ENCODE results near the gene SLC22A17.

SLC22A17 gene

DNA sequence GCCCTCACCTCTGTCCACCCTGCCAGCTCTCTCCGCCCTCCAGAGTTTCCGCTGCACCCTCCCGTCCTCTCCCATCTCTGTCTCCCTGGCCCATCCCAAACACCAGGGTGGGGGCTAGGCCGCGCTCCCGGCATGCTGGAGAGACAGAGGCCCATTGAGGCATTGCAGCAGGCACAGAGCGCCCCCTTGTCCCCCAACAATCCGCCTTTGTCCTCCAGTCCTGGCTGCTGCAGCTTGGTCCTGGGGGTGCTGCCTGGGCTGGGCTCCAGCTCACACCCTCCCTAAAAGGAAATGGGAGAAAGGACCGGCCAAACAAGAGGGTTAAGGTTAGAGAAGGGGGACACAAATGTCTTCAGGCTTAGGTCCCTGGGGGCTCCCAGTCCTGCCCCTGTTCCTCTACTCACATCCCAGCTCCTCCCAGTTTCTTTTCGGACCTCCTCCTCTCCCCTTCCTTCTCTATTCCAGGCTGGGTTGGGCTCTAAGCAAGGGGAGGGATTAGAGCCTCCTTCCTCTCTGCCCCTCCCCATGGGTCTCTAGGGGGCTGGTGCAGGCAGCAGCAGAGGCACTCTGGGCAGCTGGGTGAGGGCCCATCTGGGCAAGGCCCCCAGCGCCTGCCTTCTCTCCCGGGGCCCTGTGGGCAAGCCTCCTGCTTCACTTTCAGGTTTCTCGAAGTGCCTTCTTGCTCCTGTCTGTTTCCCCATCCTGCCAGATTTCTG is 24.0 kb upstream of the SLC22A17 start, which contains the start of gene CMTM5:
TSS of gene CMTM5 (plus strand) at position 565 of the 716 bp plus-strand sequence. CDS start 206 bp downstream, outside the sequence.
- TF ChIP-seq POLR2A (IDR thresholded peaks at IDR 0.05; ENCODE audit: low read length) (no peak), GATA1 (IDR thresholded peaks at IDR 0.05; ENCODE audit: low read depth, low read length) (no peak)

DNA sequence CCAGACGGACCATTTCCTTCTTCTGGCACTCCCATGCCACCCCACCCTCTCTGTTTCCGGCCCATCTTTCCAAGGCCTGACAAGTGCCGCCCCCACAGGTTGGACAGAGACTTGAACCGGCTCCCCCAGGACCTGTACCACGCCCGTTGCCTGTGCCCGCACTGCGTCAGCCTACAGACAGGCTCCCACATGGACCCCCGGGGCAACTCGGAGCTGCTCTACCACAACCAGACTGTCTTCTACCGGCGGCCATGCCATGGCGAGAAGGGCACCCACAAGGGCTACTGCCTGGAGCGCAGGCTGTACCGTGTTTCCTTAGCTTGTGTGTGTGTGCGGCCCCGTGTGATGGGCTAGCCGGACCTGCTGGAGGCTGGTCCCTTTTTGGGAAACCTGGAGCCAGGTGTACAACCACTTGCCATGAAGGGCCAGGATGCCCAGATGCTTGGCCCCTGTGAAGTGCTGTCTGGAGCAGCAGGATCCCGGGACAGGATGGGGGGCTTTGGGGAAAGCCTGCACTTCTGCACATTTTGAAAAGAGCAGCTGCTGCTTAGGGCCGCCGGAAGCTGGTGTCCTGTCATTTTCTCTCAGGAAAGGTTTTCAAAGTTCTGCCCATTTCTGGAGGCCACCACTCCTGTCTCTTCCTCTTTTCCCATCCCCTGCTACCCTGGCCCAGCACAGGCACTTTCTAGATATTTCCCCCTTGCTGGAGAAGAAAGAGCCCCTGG is 23.0 kb upstream of the SLC22A17 start:
- TF ChIP-seq GATA1 (IDR thresholded peaks at IDR 0.05; ENCODE audit: low read depth, low read length) (no peak), POLR2A (IDR thresholded peaks at IDR 0.05; ENCODE audit: low read length) (no peak)
- no peak for DNase-seq

More for the DNA sequence above, 24.0 kb upstream of the SLC22A17 start, which contains the start of gene CMTM5:
- no peak for DNase-seq

DNA sequence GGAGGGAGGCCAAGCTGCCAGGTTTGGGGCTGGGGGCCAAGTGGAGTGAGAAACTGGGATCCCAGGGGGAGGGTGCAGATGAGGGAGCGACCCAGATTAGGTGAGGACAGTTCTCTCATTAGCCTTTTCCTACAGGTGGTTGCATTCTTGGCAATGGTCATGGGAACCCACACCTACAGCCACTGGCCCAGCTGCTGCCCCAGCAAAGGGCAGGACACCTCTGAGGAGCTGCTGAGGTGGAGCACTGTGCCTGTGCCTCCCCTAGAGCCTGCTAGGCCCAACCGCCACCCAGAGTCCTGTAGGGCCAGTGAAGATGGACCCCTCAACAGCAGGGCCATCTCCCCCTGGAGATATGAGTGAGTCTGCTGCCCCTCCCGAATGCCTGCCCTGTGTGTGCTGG is 20.4 kb upstream of the SLC22A17 start:
- no peak for TF ChIP-seq POLR2A (IDR thresholded peaks at IDR 0.05; ENCODE audit: low read length)

DNA sequence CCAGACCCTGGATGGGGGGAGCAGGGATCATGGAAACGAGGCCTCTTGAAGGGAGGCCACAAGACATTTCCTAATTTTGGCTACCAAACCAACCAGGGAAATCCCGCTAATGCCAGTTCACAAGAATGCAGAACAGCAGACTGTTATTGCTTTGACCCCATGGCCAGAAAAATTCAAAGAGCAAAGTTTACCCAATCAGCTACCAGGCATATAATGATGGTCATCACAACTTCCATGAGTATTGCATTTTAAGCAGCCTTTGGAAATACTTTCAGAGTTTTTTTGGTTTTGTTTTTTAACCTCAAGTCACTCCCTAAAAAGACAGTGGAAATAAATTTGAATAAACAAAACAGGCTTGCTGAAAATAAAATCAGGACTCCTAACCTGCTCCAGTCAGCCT is 19.8 kb upstream of the SLC22A17 start, which contains the start of gene IL25:
TSS of gene IL25 (plus strand) at position 301 of the 400 bp plus-strand sequence.
- TF ChIP-seq POLR2A (IDR thresholded peaks at IDR 0.05; ENCODE audit: low read length) (no peak), GATA1 (IDR thresholded peaks at IDR 0.05; ENCODE audit: low read depth, low read length) (no peak)
- DNase-seq: no peak

More for the DNA sequence above, 20.4 kb upstream of the SLC22A17 start:
- DNase-seq: no peak

DNA sequence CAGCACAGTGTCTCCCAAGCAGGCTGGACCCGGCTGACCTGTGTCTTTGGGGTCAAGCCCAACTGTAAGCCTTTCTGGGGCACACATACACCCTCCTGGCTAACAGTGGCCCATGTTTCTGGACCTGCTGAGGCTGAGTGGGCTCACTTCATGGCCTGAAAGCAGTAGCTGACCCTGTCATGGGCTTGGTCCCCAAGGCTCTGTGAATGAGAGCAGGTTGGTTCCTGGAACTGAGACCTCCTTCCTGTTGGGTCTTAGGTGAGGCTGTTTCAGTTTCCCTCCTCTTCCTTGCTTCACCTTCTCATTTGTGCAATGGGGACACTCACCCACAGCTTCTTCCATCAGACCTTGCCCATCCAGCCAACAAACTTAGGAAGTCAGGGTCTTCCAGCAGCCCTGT is 19.2 kb upstream of the SLC22A17 start:
- DNase-seq: no peak
- TF ChIP-seq POLR2A (IDR thresholded peaks at IDR 0.05; ENCODE audit: low read length): no peak
- TF ChIP-seq GATA1 (IDR thresholded peaks at IDR 0.05; ENCODE audit: low read depth, low read length): no peak

DNA sequence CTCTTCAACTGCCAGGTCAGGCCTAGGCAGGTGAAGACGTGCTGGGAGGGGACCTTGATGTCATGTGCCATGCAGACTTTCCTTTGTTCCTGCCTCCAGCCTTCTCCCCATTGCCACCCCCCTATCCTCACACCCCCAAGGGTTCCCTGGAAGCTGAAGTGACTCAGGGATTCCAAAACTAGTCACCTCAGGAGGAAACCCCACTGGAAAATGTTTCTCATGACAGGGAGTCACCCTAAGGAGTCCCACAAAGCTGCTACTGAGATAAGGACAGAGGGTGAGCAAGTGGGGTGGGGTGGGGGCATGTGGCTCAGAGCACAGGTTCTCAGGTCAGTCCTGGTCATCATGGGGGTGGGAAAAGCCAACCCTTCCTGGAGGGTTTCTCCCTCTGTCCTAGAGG is 17.5 kb upstream of the SLC22A17 start:
- no peak for DNase-seq
- TF ChIP-seq GATA1 (IDR thresholded peaks at IDR 0.05; ENCODE audit: low read depth, low read length) (no peak), POLR2A (IDR thresholded peaks at IDR 0.05; ENCODE audit: low read length) (no peak)

DNA sequence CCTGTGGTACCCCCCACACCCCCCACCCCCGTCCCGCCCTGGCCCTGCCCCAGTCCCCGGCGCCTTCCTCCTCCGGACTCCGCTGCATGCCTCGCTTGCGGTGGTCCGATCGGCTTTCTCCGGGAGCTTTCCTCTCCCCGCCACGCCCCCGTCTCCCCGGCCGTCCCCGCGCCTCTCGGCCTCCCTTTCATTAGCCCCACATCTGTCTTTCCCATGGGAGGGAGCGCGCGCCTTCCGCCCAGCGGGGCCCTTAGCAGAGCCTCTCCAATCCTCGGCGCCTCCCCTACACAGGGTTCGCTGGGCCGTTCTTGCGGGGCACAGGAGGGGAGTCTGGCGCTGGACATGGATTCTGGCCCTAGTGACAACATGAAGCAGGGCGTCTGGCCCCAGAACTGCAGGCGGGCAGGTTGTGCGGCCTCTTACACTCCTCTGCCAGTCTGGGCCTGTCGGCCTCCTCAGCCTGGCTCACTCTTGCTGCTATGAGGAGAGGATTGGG is 13.8 kb upstream of the SLC22A17 start:
- no peak for DNase-seq
- TF ChIP-seq GATA1 (IDR thresholded peaks at IDR 0.05; ENCODE audit: low read depth, low read length) (no peak), POLR2A (IDR thresholded peaks at IDR 0.05; ENCODE audit: low read length) (no peak)

DNA sequence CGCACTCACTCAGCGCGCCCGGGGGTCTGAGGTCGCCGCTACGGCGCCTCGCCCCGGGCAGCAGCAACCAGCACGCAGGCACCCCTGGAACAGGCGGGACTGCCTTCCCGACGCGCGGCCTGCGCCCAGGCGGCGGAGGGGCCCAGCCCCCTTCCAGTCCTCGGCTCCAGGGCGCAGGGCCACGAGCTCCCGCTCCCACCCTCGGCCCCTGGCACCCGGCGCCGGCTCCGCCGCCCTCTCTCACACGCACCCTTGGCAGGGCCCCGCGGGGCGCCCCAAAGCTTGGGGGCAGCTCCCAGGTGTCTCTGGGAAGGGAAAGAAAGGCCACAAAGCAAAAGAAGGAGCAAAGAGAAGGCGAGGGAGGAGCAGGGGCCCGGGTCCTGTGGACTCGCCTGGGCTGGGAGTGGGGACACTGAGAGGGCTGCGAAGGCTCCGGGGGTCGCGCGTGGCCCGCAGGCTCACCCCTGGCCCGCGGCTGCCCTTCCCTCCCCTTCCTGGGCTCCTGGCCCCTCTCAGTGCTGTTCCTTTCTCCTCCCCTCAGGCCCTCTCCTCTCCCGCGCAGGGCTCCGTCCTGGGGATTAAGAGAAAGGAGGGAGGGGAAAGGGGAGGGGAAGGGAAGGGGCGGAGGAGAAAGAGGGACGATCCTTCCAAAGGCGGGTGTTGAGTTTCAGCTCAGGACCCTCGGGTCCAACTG is 13.2 kb upstream of the SLC22A17 start:
- DNase-seq: no peak
- TF ChIP-seq POLR2A (IDR thresholded peaks at IDR 0.05; ENCODE audit: low read length) (no peak), GATA1 (IDR thresholded peaks at IDR 0.05; ENCODE audit: low read depth, low read length) (no peak)

DNA sequence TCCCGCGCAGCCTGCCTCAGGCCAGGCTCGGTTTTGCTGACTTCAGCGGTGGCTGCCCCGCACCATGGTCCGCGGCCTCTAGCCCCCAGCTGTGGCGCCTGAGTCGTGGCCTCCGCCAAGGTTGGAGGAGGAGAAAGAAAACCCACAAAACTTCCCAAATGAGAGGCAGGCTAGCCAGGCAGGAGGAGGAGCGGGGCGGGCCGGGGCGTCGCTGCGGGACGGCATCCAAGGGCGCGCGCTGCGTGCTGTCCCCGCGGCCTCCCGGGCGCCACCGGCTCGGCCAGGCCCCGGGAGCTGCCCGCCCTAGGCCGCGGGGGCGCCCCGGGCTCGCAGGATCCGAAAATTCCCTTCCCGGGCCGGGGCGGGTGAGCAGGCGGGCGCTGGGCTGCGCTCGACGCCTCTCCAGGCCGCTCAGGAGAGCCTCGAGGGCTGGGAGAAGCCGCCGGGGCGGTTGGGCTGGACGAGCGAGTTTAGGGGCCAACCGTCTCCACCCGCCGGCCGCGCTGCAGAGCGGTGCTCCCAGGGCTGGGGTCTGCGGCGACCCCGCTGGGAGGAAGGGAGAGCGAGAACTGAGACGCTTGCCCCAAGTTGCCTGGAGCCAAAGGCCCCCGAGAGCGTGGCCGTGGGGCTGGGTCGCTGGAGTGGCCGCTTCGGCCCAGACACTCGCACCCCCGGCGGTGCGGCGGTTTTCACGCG is 12.5 kb upstream of the SLC22A17 start, which contains the start of gene EFS:
TSS of gene EFS (minus strand) at position 137 of the 696 bp plus-strand sequence. CDS start 147 bp downstream, outside the sequence.
- DNase-seq: no peak
- TF ChIP-seq GATA1 (IDR thresholded peaks at IDR 0.05; ENCODE audit: low read depth, low read length) (no peak), POLR2A (IDR thresholded peaks at IDR 0.05; ENCODE audit: low read length) (no peak)

DNA sequence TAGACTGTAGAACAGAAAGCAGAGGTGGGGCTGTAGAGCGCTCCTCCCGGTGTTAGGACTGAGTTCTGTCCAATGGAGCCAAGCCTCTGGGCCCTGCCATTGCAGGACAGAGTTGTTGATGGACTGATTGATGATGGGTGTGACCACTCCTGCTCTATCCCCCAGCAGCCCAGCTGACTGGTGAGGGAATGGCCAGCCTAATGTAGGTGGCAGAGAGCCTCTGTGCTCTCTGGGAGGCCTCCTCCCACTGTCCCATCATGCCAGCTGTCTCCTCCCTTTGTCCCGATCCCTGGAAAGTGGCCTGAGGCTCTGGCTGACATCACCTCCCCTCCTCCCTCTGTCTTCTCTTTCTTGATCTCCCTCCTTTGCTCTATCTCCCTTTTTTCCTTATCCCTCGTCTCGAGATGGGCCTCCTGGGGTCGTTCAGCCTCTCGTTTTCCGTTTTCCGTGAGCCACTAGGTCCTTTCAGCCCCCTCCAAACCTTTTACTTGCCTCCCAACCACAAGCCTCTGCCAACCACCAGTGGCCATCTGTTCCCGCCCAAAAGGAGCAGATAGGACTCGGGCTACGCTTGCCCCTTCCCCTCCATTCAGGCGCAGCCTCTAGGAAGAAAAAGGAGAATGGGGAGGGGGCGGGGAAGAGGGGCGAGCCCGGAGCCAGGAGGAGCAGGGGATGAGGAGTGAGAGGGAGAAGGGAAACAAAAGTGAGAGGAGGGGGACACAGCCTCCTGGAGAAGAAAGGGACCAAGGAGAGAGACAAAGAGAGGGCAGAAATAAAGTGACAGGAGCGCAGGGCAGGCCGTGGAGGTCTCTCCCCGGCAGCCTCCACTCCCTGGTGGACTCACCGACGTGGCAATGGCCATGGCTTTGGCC is 11.7 kb upstream of the SLC22A17 start:
- no peak for DNase-seq
- TF ChIP-seq GATA1 (IDR thresholded peaks at IDR 0.05; ENCODE audit: low read depth, low read length) (no peak), POLR2A (IDR thresholded peaks at IDR 0.05; ENCODE audit: low read length) (no peak)

DNA sequence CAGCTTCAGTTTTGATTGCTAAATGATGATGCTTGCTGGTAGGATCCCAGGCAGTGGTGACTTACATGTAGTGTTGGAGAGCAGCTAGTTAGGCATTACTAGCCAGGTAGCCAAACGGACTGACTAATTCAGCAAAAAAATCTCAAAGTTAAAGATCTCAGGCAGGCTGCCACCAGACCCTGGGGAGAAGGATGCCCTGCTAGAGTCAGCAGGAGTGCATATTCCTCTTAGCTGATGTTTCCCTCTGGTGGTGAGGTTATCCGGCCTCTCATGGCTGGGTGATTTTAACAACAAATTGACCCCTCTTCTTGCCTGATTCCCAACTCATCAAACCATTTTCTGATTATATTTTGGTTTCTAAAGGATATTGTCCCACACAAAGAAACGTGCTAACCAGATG is 9.5 kb upstream of the SLC22A17 start:
- TF ChIP-seq GATA1 (IDR thresholded peaks at IDR 0.05; ENCODE audit: low read depth, low read length) (no peak), POLR2A (IDR thresholded peaks at IDR 0.05; ENCODE audit: low read length) (no peak)
- DNase-seq: peak in 1 of 2 experiments; percentile 8

DNA sequence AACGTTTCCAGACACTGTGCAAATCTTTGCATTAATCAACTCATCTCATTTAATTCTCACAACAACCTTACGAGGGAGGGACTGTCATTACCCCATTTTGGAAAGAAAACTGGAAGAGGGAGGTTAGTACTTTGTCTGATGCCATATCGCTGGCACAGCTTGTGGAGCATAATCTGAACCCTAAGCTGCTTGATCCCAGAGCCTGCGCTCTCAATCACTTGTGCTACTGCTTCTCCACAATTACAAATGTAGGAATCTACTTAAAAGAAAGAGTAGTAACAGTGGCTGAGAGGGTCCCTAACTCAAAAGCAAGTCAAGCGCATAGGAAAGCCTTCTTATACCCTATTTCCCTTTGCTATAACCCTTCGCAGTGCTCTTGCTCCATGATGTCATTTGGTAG is 9.1 kb upstream of the SLC22A17 start:
- no peak for DNase-seq
- TF ChIP-seq GATA1 (IDR thresholded peaks at IDR 0.05; ENCODE audit: low read depth, low read length) (no peak), POLR2A (IDR thresholded peaks at IDR 0.05; ENCODE audit: low read length) (no peak)

Measured in erythroblast (primary cell).